GM12892 (cell line): ENCODE results near the gene RGMB.

Experiments
- POLR2A ChIP-seq: IDR thresholded peaks from 2 replicates; pipeline ENCODE4 v1.6.1; 2011; ENCODE audit warnings: low read depth, low read length, control low read depth
- POLR2AphosphoS5 ChIP-seq: IDR thresholded peaks from 2 replicates; pipeline ENCODE4 v1.6.1; 2011; ENCODE audit warnings: low read depth, low read length, control low read depth
- TAF1 ChIP-seq: IDR thresholded peaks from 2 replicates; pipeline ENCODE4 v1.6.1; 2011; ENCODE audit warnings: low read depth, mild to moderate bottlenecking, control low read depth, low read length, borderline replicate concordance

DNA sequence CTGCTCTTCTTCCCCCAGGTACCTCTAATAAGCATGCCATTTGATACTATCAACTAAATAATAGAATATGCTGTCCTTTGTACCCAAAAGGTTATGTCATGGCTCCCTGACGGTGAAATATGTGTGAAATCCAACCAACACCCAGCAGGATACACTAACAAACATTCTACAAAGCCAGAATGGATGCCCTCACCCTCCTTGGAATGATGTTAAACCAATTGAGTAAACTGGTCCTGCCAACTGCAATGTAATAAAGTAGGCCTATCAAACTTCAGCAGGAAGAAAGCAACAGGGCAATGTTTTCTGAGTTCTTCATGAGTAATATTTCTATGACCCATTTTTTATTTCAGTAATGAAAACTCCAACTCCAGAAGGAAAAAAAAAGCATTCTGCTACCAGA lies 24.9 kb downstream of the RGMB start:
- TF ChIP-seq POLR2AphosphoS5 (no peak), POLR2A (no peak), TAF1 (no peak)
